Hematopoietic multipotent progenitor cell treated with erythropoietin and hydrocortisone succinate and interleukin-3 and kit ligand, for 15 days (in vitro differentiated cells): ENCODE measurements around the gene ENTPD2.
"Not testable (repeated sequence)": the region's sequence is repeated elsewhere in the genome, so short reads cannot be mapped to it uniquely, and the experiment has no call there.

ENCODE experiments used
- DNase-seq: peaks from one replicate; pipeline ENCODE4 v3.0.0-alpha.2; 2015; ENCODE audit warnings: low spot score

ENTPD2 gene

DNA sequence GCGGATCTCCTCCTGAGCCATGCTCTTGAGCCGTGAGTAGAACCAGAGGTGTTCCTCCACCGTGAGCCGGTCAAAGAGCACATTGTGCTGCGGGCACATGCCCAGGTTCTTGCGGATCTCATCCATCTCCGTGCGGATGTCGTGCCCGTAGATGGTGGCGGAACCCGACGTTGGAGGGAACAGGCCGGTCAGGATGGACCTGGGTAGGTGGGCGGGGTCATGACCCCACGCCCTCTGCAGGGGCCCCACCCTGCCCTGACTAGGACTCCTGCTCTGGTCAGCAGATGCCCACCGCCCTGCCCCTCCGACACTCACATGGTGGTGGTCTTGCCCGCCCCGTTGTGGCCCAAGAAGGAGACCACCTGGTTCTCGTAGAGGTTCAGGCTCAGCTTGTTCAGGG lies 37.9 kb downstream of the ENTPD2 start:
- no peak for DNase-seq

DNA sequence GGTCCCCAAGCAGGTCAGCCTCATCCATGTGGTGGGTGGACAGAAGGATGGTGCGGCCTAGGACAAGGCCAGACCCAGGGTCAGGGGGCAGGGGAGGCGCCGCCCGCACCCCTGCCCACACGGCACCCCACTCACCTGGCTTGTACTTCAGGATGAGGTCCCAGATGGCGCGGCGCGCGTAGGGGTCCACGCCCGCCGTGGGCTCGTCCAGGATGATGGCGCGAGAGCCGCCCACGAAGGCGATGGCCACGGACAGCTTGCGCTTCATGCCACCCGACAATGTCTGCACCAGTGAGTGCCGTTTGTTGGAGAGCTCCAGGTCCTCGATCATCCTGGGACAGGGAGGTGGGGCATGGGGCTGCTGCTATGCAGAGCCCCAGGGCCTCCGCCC lies 38.3 kb downstream of the ENTPD2 start:
- DNase-seq: no peak

DNA sequence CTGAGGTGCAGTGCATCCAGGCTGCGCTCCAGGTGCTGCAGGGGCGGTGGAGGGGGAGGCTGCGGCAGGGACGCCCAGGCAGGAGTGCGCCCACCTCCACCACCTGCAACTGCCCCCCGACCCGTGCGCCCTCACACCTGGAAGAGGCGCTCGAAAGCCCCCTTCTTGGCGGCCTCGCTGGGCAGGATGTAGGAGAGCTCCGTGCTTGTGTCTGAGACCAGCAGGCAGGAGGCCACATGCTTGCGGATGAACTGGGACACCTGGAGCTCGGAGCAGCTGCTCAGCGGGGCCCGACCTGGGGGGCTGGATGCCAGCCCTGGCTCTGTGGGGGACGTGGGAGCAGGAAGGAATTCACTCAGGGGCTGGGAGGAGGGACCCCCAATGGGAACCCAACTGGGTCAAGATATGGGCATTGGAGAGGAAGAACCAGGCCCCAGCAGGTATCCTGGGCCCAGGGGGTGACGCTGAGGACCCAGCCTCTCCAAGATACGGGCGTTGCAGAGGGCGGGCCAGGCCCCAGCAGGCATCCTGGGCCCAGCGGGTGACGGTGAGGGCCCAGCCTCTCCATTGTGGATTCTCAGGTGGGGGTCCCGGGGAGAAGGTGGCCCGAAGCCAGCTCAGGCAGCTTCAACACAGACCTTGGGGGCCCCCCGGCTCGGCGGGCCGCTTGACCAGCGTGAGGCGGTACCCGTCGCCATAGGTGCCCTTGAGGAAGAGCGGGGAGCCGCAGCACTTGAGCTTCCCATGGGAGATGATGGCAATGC lies 38.9 kb downstream of the ENTPD2 start:
- DNase-seq: no peak

DNA sequence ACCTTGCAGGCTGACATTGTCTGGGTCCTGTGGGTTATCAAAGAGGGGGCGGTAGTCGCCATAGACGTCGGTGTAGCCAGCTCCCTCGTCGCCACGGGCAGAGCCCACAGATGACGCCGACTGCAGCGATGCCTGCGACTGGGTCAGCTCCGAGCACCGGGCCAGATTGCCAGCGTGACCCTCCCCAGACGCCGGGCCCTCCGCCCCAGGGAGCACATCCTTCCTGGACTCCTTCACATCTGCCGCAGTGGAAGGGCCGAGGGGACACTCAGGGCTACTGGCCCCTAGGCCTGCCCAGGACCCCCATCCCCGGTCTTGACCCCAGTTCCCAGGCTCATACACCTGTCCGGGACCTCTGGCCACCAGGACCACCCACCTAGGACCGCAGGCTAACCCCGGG lies 39.7 kb downstream of the ENTPD2 start:
- DNase-seq: no peak

DNA sequence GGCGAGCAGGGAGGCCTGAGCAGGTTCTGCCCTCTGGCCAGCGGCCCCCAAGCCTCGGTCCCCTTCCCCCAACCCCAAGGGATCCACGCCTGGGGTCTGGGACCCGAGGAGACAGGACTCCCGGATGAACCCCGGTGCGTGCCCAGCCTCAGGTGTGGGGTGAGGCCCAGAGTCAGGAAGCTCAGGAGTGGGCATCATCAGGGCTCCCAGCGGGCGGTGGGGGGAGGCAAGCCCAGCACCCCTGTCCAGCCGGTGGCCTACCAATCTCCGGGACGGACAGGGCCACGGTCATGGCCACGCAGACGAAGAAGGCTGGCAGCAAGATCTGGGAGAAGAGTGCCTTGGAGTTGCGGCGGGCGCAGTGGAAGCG lies 40.3 kb downstream of the ENTPD2 start:
- no peak for DNase-seq

DNA sequence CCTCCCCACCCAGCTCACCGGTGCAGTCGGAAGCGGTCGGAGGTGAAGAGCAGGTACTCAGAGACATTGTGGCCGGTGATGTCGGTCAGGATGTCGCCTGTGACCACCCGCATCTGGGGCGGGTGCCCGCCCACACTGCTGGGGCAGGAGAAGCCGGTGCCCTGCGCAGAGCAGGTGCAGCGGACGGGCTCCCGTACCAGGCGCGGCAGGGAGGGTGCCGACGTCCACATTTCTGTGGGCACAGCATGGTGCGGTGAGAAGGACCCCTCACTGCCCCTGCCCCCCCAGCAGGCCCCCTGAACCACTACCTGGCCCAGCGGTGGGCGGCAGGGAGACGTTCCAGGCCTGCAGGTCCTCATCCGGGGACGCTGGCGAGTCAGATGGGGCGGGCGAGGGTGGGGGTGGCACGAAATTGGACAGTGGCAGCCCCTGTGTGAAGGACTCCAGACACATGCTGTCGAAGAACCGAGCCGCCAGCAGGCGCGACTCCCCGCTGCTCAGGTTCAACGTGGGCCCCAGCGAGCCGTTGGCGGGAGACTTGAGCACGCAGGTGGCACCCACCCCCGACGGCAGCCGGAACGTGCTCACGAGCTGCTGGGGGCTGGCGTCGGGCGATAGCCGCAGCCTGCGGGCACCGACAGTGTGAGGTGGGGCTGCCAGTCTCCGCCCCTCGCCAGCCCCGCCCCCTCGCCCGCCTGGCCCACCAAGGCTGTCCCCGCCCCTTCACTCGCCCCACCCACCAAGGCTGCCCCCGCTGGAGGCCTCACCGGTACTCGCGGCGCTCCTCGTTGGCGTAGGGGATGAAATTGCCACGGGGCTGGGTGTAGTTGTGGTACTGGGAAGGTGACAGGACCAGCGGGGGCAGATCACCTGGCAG lies 40.9 kb downstream of the ENTPD2 start:
- no peak for DNase-seq

DNA sequence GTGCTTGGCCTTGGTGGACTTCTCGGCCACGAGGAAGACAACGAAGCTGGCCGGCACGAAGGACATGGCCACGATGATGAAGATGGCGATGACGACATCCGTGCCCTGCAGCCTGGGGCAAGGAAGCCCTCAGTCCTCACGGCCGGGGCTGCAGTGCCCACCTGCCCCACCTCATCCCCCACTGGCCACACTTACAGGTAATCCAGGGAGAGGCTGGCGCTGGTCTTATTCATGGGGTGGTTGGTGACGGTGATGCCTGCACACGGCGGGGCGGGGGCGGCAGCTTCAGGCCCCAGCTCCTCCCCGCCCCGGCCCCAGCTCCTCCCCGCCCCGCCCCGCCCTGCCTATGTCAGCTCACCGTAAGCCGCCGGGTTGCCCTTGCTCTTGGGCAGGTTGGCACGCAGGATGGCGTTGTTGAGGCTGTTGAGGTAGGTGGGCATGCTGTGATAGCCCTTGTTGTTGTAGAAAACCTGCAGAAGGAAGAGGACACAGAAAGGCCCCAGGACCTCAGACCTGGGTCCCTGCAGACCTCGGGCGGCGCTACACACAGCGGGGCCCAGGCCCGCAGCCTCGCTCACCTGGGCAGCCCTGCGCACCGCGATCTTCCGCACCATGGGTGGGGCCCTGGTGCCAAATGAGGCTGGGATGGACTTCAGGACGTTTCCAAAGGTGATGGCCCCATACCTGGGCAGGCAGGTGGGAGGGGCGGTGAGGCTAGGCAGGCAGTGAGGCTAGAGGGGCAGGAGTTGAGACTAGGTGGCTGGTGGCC lies 41.8 kb downstream of the ENTPD2 start:
- DNase-seq: no peak

DNA sequence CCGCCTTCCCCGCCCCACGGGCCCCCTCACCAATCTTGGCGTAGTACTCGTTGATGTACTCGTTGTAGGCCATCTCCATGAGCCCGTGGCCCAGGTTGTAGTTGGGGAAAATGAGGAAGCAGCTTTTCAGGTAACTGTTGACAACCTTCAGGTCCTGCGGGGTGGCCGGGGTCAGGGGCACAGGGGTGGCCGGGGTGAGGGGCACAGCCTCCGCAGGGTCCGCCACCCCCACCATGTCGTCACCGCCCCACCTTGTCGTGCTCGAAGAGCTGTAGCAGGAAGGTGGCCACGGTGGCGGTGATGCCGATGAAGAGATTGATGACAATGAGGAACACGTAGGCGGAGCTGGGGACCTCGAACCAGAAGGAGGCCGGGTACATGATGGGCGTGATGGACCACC lies 42.7 kb downstream of the ENTPD2 start:
- DNase-seq: no peak

DNA sequence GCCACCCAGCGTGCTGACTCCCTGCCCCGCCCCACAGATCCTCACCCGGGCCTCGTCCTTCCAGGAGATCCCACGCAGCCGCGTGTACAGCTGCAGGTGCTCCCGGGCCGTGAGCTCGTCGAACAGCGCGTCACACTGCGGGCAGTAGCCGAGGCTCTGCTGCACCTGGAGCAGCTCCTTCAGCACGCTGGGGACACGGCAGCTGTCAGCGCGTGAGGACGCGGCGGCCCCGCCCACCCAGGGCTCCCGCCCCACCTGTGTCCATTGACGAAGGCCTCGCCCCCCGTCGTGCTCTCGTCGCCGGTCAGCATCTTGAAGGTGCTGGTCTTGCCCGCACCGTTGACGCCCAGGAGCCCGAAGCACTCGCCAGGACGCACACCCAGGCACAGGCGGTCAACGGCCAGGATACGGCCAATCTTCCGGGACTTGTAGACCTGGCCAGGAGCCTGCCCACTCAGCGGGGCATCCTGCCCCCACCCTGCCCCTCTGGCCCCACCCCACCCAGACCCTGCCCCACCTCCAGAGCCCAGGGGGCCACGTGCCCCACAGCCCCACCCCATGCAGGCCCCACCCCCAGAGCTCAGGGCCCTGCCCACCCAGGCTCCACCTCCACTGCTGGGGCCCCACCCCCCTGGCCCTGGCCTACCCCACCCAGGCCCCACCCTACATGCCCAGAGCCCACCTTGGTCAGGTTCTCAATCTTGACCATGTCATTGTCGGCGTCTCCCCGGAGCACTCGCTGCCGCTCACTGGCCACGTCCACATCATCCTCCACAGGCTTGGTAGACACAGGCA lies 43.7 kb downstream of the ENTPD2 start:
- no peak for DNase-seq

DNA sequence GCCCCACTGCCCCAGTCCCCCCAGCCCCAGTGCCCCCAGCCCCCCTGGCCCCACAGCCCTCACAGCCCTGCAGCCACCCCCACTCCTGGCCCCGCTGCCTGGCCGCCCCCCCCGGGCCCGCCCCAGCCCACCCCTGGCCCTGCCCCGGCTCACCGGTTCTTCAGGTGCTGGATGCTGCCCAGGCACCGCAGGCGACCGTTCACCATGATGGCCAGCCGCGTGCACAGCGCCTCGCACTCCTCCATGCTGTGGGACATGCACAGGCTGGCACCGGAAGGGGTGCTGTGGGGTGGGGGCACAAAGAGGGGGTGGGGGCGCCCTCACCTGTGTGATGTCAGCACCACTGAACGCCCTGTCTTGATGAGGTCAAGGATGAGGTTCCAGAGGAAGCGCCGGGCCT lies 44.6 kb downstream of the ENTPD2 start:
- DNase-seq: no peak

DNA sequence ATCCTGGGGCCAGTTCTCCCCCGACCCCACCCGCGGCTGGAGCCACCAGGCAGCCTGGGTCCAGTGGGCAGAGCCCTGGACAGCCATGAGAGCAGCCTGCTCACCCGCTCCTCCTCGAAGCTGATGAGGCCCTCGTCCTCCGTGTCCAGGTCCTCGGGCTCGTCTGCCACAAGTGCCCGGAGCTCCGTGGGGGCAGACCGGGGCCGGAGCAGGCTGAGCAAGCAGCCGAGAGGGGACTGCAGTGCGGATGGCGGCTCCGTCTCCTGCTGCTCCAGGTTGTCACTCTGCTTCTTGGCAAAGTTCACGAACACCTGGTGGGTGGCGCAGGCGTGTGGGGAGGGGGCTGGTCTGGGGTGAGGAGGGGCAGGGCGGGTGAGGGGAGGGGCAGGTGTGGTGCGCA lies 45.5 kb downstream of the ENTPD2 start:
- no peak for DNase-seq

DNA sequence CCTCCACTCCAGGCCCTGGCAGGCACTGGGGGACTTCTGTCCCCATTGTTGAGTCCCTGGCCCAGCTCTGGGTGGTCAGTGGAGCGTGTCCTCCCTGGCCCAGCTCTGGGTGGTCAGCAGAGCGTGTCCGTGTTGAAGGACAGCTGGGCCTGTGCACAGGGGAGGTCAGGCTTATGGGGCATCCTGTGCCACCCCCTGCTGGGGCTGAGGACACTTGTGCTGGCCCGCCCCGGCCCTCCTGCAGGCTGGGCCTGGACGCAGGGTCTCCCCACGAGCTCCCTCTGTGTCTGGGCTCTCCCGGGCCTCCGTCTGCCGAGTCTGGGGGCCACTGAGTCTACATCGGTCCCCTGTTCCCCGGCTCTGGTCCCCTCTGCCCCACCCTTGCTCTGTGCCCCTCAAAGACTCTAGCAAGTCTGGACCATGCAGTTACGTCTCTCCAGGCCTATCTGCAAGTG lies 46.0 kb downstream of the ENTPD2 start:
- DNase-seq: no peak

DNA sequence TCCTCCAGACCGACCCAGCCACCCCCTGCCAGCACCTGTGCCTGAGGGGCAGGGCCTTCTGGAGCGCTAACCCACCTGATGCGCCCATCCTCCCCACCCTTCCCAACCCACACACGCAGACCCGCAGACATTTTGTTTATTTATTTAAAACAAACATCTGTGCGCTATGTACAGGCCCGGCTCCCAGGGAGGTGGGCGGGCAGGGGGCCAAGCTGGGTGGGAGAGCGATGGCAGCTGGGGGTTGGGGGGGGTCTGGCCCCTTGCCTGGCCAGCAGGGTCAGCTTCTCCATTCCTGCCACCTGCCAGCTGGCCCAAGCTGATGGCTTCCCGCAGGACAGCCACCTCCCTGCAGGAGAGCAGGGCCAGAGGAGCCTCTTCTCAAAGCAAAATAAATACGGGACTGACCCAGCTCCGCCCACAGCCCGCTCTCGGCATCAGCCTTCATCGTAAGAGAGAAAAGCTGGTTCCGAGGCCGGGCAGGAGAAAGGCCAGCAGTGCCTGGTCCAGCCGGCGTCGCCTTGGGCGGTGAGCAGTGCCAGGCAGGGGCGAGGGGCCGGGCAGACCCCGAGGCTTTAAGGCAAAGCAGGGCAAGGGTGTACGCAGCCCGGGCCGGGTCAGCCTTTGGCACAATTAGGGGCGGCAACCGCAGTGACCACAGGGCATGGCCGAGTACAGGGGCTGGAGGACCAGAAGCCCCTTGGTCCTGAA lies 46.6 kb downstream of the ENTPD2 start:
- no peak for DNase-seq

DNA sequence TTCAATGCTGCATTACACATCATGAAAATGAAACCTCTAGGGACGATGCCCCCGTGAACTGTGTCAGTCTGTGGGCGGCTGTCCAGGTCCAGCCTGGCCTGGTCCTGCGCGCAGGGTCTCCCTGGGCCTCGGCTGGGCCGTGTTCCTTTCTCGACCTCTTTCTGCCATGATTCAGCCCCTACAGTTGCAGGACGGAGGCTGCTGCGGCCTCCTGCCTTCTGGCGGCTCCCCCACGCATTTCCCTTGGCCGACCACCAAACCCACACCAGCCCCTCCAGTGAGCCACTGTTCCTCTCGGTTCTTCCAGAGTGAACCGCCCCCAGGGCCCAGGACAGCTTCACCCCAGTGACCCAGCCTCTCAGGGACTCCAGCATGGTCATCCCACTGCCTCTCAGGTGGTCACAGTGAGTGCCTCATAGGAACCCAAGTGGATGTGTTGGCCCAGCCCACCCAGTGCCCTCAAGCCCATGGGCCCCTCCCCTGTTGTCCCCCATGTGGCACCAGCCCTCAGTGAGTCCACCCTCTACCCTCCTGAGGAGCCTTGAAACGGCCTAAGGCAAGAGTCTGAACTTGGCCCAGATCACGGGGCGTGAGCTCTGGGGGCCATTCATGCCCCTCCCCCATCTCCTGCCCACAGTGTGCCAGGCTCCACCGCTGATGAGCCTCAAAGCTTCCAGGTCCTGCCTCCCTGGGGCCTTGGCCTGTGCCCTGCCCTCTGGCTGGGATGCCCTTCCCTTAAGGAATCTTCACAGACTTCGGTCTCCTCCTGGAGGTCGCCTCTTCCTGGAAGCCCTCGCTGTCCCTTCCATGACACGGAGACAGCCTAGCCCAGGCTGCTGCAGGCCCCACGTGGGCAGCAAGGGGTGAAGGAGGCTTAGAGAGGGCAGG lies 47.5 kb downstream of the ENTPD2 start:
- DNase-seq: no peak

DNA sequence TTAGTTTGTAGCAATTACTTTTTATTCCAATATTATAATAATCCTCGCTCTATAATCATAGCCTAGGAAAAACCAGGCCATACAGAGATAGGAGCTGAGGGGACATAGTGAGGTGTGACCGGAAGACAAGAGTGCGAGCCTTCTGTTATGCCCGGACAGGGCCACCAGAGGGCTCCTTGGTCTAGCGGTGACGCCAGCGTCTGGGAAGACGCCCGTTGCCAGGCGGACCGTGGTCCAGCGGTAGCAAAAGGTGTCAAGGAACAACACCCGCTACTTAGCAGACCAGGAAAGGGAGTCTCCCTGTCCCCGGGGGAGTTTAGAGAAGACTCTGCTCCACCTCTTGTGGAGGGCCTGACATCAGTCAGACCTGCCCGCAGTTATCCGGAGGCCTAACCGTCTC lies 49.6 kb downstream of the ENTPD2 start:
- DNase-seq: not testable (repeated sequence)

DNA sequence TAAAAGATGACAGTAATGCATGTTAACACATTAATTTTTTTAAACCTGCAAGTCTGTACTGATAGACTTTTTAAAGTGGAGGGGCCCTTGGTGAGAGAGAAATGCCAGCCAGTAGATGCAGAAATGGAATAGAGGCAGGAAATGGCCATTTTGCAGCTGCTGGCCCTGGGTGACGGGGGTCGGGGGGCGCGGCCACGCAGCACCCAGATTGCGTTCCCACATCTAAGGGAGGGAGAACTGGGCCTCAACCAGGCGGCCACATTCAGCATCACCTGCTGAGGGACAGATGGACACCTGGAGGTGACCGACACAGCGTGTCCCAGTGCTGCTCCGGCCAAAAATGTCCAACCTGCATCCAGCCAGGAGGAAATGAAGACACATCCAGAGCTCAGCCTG lies 51.2 kb downstream of the ENTPD2 start:
- no peak for DNase-seq

DNA sequence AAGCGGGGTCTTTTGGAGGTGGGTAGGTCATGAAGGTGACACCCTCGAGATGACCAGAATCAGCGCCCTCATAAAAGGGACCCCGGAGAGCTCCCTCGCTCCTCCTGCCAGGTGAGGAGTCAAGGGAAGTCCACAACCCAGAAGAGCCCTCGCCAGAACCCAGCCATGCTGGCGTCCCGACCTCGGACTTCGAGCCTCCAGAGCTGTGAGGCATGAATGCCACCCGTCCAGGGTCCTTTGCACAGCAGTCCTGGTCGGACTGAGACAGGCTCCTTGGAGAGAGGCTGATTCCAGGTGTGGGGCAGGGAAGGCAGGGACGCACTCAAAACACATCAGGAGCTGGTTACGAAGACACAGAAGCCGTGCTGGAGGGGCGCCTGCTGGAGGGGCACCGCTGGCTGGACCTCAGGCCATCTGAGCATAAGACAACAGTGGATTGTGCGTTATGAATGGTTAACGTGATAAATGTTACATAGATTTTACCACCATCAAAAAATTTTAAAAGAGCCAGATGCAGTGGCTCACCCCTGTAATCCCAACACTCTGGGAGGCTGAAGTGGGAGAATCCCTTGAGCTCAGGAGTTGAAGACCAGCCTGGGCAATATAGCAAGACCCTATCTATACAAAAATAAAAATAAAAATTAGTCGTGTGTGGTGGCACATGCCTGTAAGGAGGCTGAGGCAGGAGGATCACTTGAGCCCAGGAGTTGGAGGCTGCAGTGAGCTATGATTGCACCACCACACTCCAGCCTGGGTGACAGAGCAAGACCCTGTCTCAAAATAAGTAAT lies 51.8 kb downstream of the ENTPD2 start:
- DNase-seq: no peak

DNA sequence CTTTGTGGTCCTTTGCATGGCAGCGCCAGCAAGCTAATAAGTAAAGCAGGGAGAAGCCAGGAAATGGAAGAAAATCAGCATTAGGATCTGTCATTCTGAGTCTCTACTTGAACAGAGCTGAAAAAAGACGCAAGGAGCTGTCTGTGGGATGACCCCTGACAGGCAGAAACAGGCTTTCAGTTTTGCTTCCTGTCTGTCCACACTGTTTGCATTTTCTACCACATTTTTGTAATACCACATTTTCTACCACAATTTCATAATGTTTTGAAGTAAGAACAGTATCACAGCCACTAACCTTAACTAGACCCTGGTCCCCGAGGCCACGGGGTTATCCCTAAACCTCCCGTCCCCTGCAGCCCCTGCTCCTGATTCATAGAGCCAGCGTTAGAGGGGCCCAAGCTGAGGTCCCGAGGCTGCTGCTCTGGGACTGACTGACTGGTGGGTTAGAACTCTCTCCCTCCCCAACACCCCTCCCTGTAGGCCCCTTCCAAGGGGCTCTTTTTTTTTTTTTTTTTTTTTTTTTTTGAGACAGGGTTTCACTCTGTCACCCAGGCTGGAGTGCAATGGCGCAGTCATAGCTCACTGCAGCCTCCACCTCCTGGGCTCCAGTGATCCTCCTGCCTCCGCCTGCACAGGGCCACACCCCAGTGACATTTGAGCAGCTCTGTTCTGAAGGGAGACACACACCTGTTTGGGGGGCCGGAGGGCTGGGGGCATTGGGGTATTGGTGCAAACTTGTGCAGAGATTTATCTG lies 53.5 kb downstream of the ENTPD2 start:
- no peak for DNase-seq
